Right lobe of liver (tissue), 4 donors: ENCODE results near the gene ASXL1.

Experiments used
- CTCF ChIP-seq, 4 donors: fragments of 200-600 bp in 3 of 4; fragments of 450-650 bp in 1 of 4; IDR thresholded peaks; one replicate each; pipeline versions ENCODE4 v1.5.1 to v1.8.0; 2016 to 2022; ENCODE audit warnings: antibody characterized with exemption in 4 of 4, mild to moderate bottlenecking in 2 of 4
- POLR2A ChIP-seq: fragments of 450-650 bp; IDR thresholded peaks from one replicate; pipeline ENCODE4 v1.6.1; 2017; ENCODE audit warnings: antibody characterized with exemption, mild to moderate bottlenecking
- donor health status: DM: no; HTN: no; CAD: no.
- donor health status: DM: no; HTN: no; CAD: no.
- donor health status: DM: no; HTN: yes; CAD: no.

- TF ChIP-seq CTCF (IDR thresholded peaks at IDR 0.05), result no peak
- TF ChIP-seq POLR2A, result no peak
Observed at GRCh38 chr20:32440069-32440757, 82.1 kb downstream of the ASXL1 start.
